HG03280 (cell line): ENCODE measurements around the gene GARIN5A.

Experiments
- ATAC-seq: cut with Tn5 transposase; IDR thresholded peaks from one replicate; pipeline ENCODE4 v1.9.1; 2021; ENCODE audit warnings: mild to moderate bottlenecking, moderate library complexity; ENCODE audit not compliant: unreplicated experiment

GARIN5A gene

DNA sequence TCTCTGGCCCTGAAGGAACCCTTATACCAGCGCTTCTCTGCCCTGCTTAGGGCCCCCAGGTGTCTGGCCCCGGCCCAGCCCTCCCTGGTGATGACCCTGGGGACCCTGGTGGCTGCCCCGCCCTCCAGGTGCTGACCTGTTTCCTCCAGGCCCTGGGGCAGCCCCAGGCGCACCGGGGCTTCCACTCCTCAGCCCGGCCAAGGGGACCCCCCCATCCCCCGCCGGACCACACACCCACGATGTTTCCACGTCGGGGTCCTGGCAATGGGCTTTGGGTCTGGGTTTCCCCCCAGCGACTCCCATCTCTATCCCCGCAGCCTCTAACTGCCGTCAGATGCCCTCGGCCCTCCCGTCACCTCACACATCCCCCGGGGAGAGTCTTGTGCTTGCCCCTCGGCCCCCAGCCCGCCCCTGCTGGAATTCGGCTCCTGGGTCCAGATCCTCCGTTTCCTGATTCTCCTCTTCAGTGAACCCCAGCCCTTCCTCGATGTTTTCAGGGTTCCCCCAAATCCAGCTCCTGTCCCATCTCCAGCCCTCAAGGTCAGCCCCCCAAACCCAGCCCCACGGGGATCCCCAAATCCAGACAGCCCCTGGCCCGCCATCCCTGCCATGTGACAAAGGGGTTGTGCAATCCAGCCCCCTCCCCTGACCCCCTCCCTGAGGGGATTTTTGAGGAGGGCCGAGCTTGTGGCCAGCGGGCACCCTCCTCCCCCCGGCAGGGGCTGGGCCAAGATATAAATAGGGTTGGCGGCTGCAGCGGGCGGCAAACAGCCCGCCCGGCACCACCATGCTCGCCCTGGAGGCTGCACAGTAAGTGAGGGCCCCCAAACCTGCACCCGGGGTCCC lies 58.2 kb downstream of the GARIN5A start, which contains the start of gene SPIB:
SPIB (plus strand) TSS at position 763 of the 846 bp plus-strand sequence; CDS start at position 788, 25 bp downstream.
- no peak for ATAC-seq

- no peak for ATAC-seq
These were observed 59.3 kb downstream of the GARIN5A start for GRCh38 chr19:50417111-50418081.
